K562 (cell line): ENCODE measurements around the gene PIK3C2B. TPM values are rescaled to one million over a fixed set of nuclear protein-coding genes. Genes with fewer than 3 reads are reported as not detected.
A peak's percentile ranks its signal among the peaks of the same experiment; 100 is the strongest.

Source experiments
- DLX4 ChIP-seq: fragments of 250-450 bp; sonication (Bioruptor Pico); IDR thresholded peaks from 2 replicates; pipeline ENCODE4 v1.6.1; 2021; ENCODE audit warnings: mild to moderate bottlenecking
- ELF2 ChIP-seq: fragments of 250-450 bp; sonication (Bioruptor Pico); IDR thresholded peaks from 2 replicates; pipeline ENCODE4 v1.5.0; 2021; ENCODE audit warnings: mild to moderate bottlenecking
- GABPA ChIP-seq: fragments of 200-800 bp; sonication (Bioruptor generic); conservative IDR thresholded peaks from 2 replicates; pipeline ENCODE4 v1.6.1; 2016; ENCODE audit warnings: low read depth, missing genetic modification characterization, missing compliant biosample characterization
- MCM7 ChIP-seq, 2 experiments: fragments of 450-650 bp; IDR thresholded peaks; 2 replicates each; pipeline ENCODE4 v1.6.1; 2016 to 2018
- POLR2AphosphoS2 ChIP-seq: IDR thresholded peaks from 2 replicates; pipeline ENCODE4 v1.6.1; 2012; ENCODE audit warnings: low read length, improper control_type of control experiment
- ZNF41 ChIP-seq: fragments of 250-450 bp; sonication (Bioruptor Pico); conservative IDR thresholded peaks from 2 replicates; pipeline ENCODE4 v1.4.0; 2020; ENCODE audit warnings: mild to moderate bottlenecking
- polyA plus RNA-seq, 8 experiments: library from polyadenylated mRNA; depleted of rRNA in 4 of 8; stranded (reverse) in 5 of 8; unstranded in 3 of 8; fragments of >200 nt; fragmentation: Nextera tagmentation in 2 of 8; fragmentation: Illumina TruSeq in 1 of 8; extraction: Ambion mirVana in 2 of 8; extraction: Trizol in 1 of 8; gene quantifications; 2 replicates each; pipeline versions ENCODE4 v1.2.1 to v1.2.3, GENCODE V29; 2011 to 2014; ENCODE audit warnings: inconsistent platforms in 1 of 8, missing spikeins in 1 of 8
- total RNA-seq, 7 experiments: library from RNA; depleted of rRNA in 6 of 7; stranded (reverse); fragments of >200 nt in 6 of 7; fragmentation: Illumina TruSeq in 2 of 7; extraction: Trizol in 2 of 7; gene quantifications; 2 replicates each; pipeline versions ENCODE4 v1.2.1 to v1.2.3, GENCODE V29; 2011 to 2021; ENCODE audit warnings: low replicate concordance in 1 of 7
- TF ChIP-seq, protein P1 (sequence below), 2 experiments: fragments of 450-650 bp; IDR thresholded peaks; 2 replicates each; pipeline ENCODE4 v1.6.1; 2016; ENCODE audit warnings: mild to moderate bottlenecking in 2 of 2, borderline replicate concordance in 1 of 2, low read depth in 1 of 2, moderate library complexity in 1 of 2
- TF ChIP-seq, protein P2 (sequence below), 2 experiments: fragments of 450-650 bp in 1 of 2; sonication (generic) in 1 of 2; formaldehyde crosslinking in 1 of 2; IDR thresholded peaks; 2 replicates each; pipeline versions ENCODE4 v1.7.1 to v1.9.0; 2016 to 2022; ENCODE audit warnings: inconsistent platforms in 1 of 2, mild to moderate bottlenecking in 1 of 2, missing genetic modification reagents in 1 of 2

PIK3C2B gene
- total and polyA plus RNA-seq, 9 of the 15 experiments (the other 6 are each of a cell fraction or from before 2014, with no cell fraction given), result 0.10 to 2.9 (median 0.72) TPM

- TF ChIP-seq, protein P1, sequence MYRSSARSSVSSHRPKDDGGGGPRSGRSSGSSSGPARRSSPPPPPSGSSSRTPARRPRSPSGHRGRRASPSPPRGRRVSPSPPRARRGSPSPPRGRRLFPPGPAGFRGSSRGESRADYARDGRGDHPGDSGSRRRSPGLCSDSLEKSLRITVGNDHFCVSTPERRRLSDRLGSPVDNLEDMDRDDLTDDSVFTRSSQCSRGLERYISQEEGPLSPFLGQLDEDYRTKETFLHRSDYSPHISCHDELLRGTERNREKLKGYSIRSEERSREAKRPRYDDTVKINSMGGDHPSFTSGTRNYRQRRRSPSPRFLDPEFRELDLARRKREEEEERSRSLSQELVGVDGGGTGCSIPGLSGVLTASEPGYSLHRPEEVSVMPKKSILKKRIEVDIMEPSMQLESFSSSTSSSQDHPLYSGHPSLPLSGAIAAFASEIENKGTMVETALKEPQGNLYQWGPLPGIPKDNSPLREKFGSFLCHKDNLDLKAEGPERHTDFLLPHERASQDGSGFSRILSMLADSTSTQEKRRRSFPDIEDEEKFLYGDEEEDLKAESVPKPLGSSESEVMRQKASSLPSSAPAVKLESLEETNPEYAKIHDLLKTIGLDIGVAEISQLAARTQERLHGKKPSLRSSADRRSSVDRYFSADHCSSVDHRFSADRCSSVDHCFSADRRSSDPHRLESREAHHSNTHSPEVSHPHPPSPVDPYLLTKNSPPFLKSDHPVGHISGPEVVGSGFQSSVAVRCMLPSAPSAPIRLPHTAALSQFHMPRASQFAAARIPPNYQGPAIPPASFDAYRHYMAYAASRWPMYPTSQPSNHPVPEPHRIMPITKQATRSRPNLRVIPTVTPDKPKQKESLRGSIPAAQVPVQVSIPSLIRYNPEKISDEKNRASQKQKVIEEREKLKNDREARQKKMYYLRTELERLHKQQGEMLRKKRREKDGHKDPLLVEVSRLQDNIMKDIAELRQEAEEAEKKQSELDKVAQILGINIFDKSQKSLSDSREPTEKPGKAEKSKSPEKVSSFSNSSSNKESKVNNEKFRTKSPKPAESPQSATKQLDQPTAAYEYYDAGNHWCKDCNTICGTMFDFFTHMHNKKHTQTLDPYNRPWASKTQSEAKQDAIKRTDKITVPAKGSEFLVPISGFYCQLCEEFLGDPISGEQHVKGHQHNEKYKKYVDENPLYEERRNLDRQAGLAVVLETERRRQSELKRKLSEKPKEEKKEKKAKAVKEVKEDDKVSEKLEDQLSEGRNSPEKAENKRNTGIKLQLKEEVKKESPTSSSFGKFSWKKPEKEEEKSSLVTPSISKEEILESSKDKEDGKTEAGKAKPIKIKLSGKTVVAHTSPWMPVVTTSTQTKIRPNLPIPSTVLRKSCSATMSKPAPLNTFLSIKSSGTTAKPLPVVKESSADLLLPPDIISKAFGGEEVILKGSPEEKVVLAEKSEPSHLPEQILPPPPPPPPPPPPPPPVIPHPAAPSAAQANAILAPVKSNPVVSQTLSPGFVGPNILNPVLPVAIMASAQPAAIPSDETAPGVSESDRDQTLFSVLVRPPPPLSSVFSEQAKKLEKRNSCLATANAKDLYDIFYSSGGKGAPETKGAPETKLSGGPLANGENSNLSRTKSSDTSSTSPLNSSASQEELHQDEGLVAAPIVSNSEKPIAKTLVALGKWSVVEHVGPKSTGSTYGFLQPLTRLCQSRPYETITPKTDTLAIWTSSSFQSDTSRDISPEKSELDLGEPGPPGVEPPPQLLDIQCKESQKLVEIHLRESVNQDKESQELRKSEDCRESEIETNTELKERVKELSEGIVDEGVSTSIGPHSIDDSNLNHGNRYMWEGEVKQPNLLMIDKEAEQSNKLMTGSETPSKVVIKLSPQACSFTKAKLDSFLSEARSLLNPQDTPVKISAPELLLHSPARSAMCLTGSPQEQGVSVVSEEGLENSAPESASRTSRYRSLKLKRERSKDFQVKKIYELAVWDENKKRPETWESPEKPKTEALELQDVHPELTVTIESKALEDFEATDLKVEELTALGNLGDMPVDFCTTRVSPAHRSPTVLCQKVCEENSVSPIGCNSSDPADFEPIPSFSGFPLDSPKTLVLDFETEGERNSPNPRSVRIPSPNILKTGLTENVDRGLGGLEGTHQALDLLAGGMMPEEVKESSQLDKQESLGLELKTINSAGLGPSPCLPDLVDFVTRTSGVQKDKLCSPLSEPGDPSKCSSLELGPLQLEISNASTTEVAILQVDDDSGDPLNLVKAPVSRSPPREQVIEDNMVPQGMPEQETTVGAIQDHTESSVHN (IDR thresholded peaks at IDR 0.05; ENCODE audit: borderline replicate concordance in 1 of 2, low read depth in 1 of 2), result no peak
- TF ChIP-seq POLR2AphosphoS2, result no peak
- peak; percentile 38; the same call in 1 of the 2 replicates for TF ChIP-seq ELF2 (CRISPR knock-in tag)
- TF ChIP-seq MCM7 (IDR thresholded peaks at IDR 0.05), result no peak
- TF ChIP-seq ZNF41 (CRISPR knock-in tag), result peak; percentile 29; the same call in 1 of the 2 replicates
- 0 out of 2 replicates have a peak, but pooled peaks have one; percentile 7 for TF ChIP-seq GABPA (tag)
- TF ChIP-seq, protein P2, sequence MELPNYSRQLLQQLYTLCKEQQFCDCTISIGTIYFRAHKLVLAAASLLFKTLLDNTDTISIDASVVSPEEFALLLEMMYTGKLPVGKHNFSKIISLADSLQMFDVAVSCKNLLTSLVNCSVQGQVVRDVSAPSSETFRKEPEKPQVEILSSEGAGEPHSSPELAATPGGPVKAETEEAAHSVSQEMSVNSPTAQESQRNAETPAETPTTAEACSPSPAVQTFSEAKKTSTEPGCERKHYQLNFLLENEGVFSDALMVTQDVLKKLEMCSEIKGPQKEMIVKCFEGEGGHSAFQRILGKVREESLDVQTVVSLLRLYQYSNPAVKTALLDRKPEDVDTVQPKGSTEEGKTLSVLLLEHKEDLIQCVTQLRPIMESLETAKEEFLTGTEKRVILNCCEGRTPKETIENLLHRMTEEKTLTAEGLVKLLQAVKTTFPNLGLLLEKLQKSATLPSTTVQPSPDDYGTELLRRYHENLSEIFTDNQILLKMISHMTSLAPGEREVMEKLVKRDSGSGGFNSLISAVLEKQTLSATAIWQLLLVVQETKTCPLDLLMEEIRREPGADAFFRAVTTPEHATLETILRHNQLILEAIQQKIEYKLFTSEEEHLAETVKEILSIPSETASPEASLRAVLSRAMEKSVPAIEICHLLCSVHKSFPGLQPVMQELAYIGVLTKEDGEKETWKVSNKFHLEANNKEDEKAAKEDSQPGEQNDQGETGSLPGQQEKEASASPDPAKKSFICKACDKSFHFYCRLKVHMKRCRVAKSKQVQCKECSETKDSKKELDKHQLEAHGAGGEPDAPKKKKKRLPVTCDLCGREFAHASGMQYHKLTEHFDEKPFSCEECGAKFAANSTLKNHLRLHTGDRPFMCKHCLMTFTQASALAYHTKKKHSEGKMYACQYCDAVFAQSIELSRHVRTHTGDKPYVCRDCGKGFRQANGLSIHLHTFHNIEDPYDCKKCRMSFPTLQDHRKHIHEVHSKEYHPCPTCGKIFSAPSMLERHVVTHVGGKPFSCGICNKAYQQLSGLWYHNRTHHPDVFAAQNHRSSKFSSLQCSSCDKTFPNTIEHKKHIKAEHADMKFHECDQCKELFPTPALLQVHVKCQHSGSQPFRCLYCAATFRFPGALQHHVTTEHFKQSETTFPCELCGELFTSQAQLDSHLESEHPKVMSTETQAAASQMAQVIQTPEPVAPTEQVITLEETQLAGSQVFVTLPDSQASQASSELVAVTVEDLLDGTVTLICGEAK (IDR thresholded peaks at IDR 0.05), result no peak
- TF ChIP-seq, protein P2 (CRISPR knock-in tag; IDR thresholded peaks at IDR 0.05), result no peak
- TF ChIP-seq DLX4 (CRISPR knock-in tag), result no peak
Observed at GRCh38 chr1:204465546-204466415, 28.8 kb downstream of the PIK3C2B start (continued).
